ENCODE data around the gene SSBP3. TPM values are rescaled to one million over a fixed set of nuclear protein-coding genes. Genes with fewer than 3 reads are reported as not detected.

Gene SSBP3
- total and polyA plus RNA-seq, 9 of the 15 experiments (the other 6 are each of a cell fraction or from before 2014, with no cell fraction given) = 8.7 to 108 (median 33.8) TPM

DNA sequence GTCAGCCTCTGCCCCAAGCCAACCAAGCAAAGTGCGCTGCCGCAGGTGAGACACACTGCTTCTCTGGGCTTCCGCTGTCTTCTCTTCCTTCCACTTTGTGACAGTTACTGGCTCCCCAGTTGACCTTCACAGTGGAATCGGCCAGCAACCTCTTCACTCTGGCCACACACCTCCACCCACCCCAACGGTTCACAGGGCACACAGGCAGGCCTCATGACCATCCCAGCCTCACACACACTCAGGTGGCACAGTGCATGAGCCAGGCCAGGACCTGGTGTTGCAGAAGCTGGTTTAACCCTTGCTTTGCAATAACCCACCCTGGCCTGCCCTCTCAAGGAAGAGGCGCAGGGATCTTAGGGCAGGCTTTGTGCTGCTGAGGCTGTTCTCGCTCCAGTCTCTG lies 69.2 kb downstream of the SSBP3 start (continued):
- TF ChIP-seq CEBPZ (IDR thresholded peaks at IDR 0.05; ENCODE audit: borderline replicate concordance, low read depth, low read length) = no peak
- TF ChIP-seq RBM15 (IDR thresholded peaks at IDR 0.05; ENCODE audit: insufficient read depth, low read length) = no peak
- no peak for TF ChIP-seq PML (IDR thresholded peaks at IDR 0.05; ENCODE audit: low read length)
- no peak for TF ChIP-seq ZNF830 (CRISPR knock-in tag; IDR thresholded peaks at IDR 0.05)
- no peak for TF ChIP-seq MEF2A (IDR thresholded peaks at IDR 0.05; ENCODE audit: control insufficient read depth, low read depth, low read length)

DNA sequence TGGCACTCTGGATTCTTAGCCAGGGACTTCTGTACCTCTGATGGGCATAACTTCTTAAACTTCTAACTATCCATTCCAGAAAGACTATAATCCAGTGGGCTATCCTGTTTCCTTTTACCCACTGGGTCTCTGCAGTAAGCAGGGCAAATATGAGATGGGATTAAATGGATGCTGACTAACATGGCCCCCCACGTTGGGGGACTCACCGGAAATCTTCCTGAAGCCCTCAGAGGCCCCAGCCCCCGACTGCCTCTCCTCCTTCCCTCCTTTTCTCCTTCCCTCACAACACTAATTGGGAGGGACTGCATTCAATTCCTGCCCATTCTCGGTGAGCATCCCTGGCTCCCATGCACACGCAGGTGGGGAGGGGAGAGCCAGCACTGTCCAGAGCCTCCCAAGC lies 70.1 kb downstream of the SSBP3 start:
- Histone ChIP-seq H3K4me1 (replicated peaks in 1 of 2; ENCODE audit: control insufficient read depth in 2 of 2, insufficient read depth in 2 of 2, low read length in 2 of 2) (peaks cover 0 to 6% of the 10 kb centered on the region in 2 experiments; a peak in 3 of 5 replicates), H3K79me2 (ENCODE audit: control insufficient read depth, insufficient read depth, low read length) (peaks cover 47% of the 10 kb centered on the region), H3K9ac (ENCODE audit: insufficient read depth in 1 of 2, low read depth in 2 of 2, low read length in 2 of 2) (0 out of 4 replicates have a peak overlapping the region, but pooled peaks of 1 of the 2 experiments have one; percentile 32), H2AFZ (ENCODE audit: low read depth, low read length) (no peak overlapping the region), H3K27ac (ENCODE audit: extremely low read depth, low read depth, low read length) (no peak overlapping the region), H3K4me3 (no peak overlapping the region), H3K36me3 (ENCODE audit: control insufficient read depth, insufficient read depth, low read length) (peaks cover 27% of the 10 kb centered on the region; the same call in 2 of the 3 replicates), H3K9me3 (replicated peaks; ENCODE audit: control insufficient read depth, insufficient read depth, low read depth, low read length) (no peaks in the 10 kb centered on the region), H3K4me2 (ENCODE audit: insufficient read depth, low read length) (no peak overlapping the region), H4K20me1 (replicated peaks; ENCODE audit: control insufficient read depth, insufficient read depth, low read length) (peaks cover 46% of the 10 kb centered on the region), H3K27me3 (ENCODE audit: control insufficient read depth in 2 of 2, insufficient read depth in 2 of 2, low read length in 2 of 2) (no peaks in the 10 kb centered on the region), H3K9me1 (ENCODE audit: control insufficient read depth, insufficient read depth, low read length) (peaks cover 9% of the 10 kb centered on the region)
- ChIA-PET POLR2A (interaction anchor here (0.6 to 1.0 kb wide), 3 partner anchors 8 to 139 kb away, joined by 3 read pairs; no protein-coding TSS in a partner anchor), CTCF (ENCODE audit: low intra/inter-chr PET ratio) (no interaction called here)
- 72% methylated on average over 5 of the region's 5 CpGs for WGBS (ENCODE audit: insufficient coverage, low coverage, missing lambda C conversion rate)
- BruUV-seq (replicated peaks) = no TSS peak
- DNase-seq (ENCODE audit: extremely low read depth in 1 of 4, low spot score in 3 of 4) (no peak), ATAC-seq (no peak), FAIRE-seq (no peak)
- in situ Hi-C loops (cut with MboI) (no loop called here), intact Hi-C loops (cut with micrococcal nuclease) (no loop called here)
- TF ChIP-seq DMBX1 (CRISPR knock-in tag; IDR thresholded peaks at IDR 0.05; ENCODE audit: borderline replicate concordance) (no peak), NCOA4 (IDR thresholded peaks at IDR 0.05; ENCODE audit: partially characterized antibody) (no peak), HDAC3 (IDR thresholded peaks at IDR 0.05; ENCODE audit: borderline replicate concordance, partially characterized antibody) (no peak), TBP (optimal IDR thresholded peaks at IDR 0.05; ENCODE audit: low read depth, low read length) (no peak), NCOA2 (IDR thresholded peaks at IDR 0.05; ENCODE audit: partially characterized antibody in 2 of 2) (no peak), ZFX (CRISPR knock-in tag; IDR thresholded peaks at IDR 0.05) (no peak), NFIX (CRISPR knock-in tag; IDR thresholded peaks at IDR 0.05; ENCODE audit: low read depth) (no peak), BMI1 (IDR thresholded peaks at IDR 0.05; ENCODE audit: low read length) (no peak), TAF15 (IDR thresholded peaks at IDR 0.05; ENCODE audit: low read depth, low read length) (no peak)
- TF ChIP-seq, protein P1, sequence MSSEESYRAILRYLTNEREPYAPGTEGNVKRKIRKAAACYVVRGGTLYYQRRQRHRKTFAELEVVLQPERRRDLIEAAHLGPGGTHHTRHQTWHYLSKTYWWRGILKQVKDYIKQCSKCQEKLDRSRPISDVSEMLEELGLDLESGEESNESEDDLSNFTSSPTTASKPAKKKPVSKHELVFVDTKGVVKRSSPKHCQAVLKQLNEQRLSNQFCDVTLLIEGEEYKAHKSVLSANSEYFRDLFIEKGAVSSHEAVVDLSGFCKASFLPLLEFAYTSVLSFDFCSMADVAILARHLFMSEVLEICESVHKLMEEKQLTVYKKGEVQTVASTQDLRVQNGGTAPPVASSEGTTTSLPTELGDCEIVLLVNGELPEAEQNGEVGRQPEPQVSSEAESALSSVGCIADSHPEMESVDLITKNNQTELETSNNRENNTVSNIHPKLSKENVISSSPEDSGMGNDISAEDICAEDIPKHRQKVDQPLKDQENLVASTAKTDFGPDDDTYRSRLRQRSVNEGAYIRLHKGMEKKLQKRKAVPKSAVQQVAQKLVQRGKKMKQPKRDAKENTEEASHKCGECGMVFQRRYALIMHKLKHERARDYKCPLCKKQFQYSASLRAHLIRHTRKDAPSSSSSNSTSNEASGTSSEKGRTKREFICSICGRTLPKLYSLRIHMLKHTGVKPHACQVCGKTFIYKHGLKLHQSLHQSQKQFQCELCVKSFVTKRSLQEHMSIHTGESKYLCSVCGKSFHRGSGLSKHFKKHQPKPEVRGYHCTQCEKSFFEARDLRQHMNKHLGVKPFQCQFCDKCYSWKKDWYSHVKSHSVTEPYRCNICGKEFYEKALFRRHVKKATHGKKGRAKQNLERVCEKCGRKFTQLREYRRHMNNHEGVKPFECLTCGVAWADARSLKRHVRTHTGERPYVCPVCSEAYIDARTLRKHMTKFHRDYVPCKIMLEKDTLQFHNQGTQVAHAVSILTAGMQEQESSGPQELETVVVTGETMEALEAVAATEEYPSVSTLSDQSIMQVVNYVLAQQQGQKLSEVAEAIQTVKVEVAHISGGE (CRISPR knock-in tag; IDR thresholded peaks at IDR 0.05) = no peak
